Measurements from ENCODE around the gene BAAT. TPM values are rescaled to one million over a fixed set of nuclear protein-coding genes. Genes with fewer than 3 reads are reported as not detected.

The BAAT gene
- total RNA-seq, 1 donor, result under 0.01 TPM

- TF ChIP-seq, protein P1, sequence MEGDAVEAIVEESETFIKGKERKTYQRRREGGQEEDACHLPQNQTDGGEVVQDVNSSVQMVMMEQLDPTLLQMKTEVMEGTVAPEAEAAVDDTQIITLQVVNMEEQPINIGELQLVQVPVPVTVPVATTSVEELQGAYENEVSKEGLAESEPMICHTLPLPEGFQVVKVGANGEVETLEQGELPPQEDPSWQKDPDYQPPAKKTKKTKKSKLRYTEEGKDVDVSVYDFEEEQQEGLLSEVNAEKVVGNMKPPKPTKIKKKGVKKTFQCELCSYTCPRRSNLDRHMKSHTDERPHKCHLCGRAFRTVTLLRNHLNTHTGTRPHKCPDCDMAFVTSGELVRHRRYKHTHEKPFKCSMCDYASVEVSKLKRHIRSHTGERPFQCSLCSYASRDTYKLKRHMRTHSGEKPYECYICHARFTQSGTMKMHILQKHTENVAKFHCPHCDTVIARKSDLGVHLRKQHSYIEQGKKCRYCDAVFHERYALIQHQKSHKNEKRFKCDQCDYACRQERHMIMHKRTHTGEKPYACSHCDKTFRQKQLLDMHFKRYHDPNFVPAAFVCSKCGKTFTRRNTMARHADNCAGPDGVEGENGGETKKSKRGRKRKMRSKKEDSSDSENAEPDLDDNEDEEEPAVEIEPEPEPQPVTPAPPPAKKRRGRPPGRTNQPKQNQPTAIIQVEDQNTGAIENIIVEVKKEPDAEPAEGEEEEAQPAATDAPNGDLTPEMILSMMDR (IDR thresholded peaks at IDR 0.05; ENCODE audit: extremely low read depth, low read depth, low read length), result no peak
- Histone ChIP-seq H3K36me3 (ENCODE audit: insufficient read depth, low read length) (peaks cover 14% of the 10 kb centered on the region), H2AFZ (ENCODE audit: low read length) (no peak overlapping the region), H3K27ac (ENCODE audit: low read depth, low read length) (no peak overlapping the region), H3K4me3 (ENCODE audit: insufficient read depth, low read length) (no peak overlapping the region), H3K9me3 (ENCODE audit: low read depth, low read length) (no peaks in the 10 kb centered on the region), H3K79me2 (ENCODE audit: insufficient read depth, low read length) (peaks cover 70% of the 10 kb centered on the region), H4K20me1 (ENCODE audit: insufficient read depth, low read length) (peaks cover 8% of the 10 kb centered on the region), H3K27me3 (ENCODE audit: insufficient read depth, low read length) (no peaks in the 10 kb centered on the region), H3K4me2 (ENCODE audit: insufficient read depth, low read length) (no peak overlapping the region), H3K4me1 (ENCODE audit: insufficient read depth, low read length) (peaks cover 6% of the 10 kb centered on the region)
- no peak for DNase-seq (ENCODE audit: insufficient read length, low spot score, missing footprints)
Observed at GRCh38 chr9:101393135-101393534, 8.3 kb upstream of the BAAT start.

DNA sequence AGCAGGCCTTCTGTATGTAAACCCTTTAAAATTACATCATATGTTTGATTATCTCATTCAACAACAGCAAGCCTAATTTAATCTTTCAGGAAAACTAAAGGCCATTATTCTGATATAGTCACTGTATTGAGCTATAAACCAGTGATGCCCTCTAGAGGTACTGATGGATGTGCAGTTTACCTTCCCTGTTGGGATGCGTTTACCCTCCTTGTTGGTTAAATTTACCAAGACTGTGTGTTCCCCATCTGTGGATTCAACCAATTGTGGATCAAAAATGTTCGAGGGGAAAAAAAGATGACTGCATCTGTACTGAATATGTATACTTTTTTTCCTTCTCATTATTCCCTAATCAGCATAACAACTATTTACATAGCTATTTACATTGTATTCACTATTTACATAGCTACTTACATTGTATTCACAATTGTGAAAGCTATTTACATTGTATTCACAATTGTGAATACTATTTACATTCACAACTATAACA is 3.7 kb upstream of the BAAT start:
- Histone ChIP-seq H3K9me3 (ENCODE audit: low read depth, low read length) (no peaks in the 10 kb centered on the region), H3K36me3 (ENCODE audit: insufficient read depth, low read length) (peaks cover 14% of the 10 kb centered on the region), H3K27me3 (ENCODE audit: insufficient read depth, low read length) (no peaks in the 10 kb centered on the region), H3K27ac (ENCODE audit: low read depth, low read length) (no peak overlapping the region), H3K4me1 (ENCODE audit: insufficient read depth, low read length) (no peaks in the 10 kb centered on the region), H3K4me2 (ENCODE audit: insufficient read depth, low read length) (no peak overlapping the region), H3K79me2 (ENCODE audit: insufficient read depth, low read length) (peaks cover 25% of the 10 kb centered on the region), H3K4me3 (ENCODE audit: insufficient read depth, low read length) (no peak overlapping the region), H4K20me1 (ENCODE audit: insufficient read depth, low read length) (peaks cover 3% of the 10 kb centered on the region), H2AFZ (ENCODE audit: low read length) (no peak overlapping the region)
- TF ChIP-seq, protein P1 (IDR thresholded peaks at IDR 0.05; ENCODE audit: extremely low read depth, low read depth, low read length), result peak; percentile 46
- DNase-seq (ENCODE audit: insufficient read length, low spot score, missing footprints), result no peak

- H4K20me1 ChIP-seq (ENCODE audit: insufficient read depth, low read length), result peaks cover 3% of the 10 kb centered on the region
- peak; percentile 62 for DNase-seq (ENCODE audit: insufficient read length, low spot score, missing footprints)
- no peaks in the 10 kb centered on the region for H3K9me3 ChIP-seq (ENCODE audit: low read depth, low read length)
- TF ChIP-seq, protein P1 (IDR thresholded peaks at IDR 0.05; ENCODE audit: extremely low read depth, low read depth, low read length), result peak; percentile 65
- H3K36me3 ChIP-seq (ENCODE audit: insufficient read depth, low read length), result peaks cover 14% of the 10 kb centered on the region
- H3K27me3 ChIP-seq (ENCODE audit: insufficient read depth, low read length), result no peaks in the 10 kb centered on the region
- H3K4me2 ChIP-seq (ENCODE audit: insufficient read depth, low read length), result no peak overlapping the region
- H3K4me3 ChIP-seq (ENCODE audit: insufficient read depth, low read length), result no peak overlapping the region
- H3K79me2 ChIP-seq (ENCODE audit: insufficient read depth, low read length), result peaks cover 20% of the 10 kb centered on the region
- H2AFZ ChIP-seq (ENCODE audit: low read length), result peak overlapping the region; percentile 30
- H3K27ac ChIP-seq (ENCODE audit: low read depth, low read length), result no peak overlapping the region
- H3K4me1 ChIP-seq (ENCODE audit: insufficient read depth, low read length), result no peaks in the 10 kb centered on the region
Observed at GRCh38 chr9:101387871-101388506, 3.2 kb upstream of the BAAT start.

DNA sequence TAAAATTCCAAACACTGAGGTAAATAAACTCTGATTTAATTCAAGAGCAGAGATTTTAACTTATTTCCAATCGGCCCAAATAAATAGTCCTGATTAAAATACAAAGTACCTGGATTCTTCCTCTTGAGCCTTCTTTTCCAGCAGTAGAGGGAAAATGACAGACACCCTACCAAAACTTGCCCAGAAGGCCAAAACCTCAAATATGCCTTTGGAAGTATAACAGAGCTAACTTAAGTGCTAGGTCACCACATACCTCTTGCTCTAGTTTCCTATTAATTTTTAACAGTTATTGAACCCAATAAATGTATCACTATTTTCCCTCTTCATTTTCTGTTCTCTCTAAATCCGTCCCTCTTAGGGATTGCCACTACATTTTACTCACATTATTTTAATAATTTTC is 1.4 kb downstream of the BAAT start:
- Histone ChIP-seq H3K4me3 (ENCODE audit: insufficient read depth, low read length) (no peak overlapping the region), H3K4me2 (ENCODE audit: insufficient read depth, low read length) (no peak overlapping the region), H3K4me1 (ENCODE audit: insufficient read depth, low read length) (no peaks in the 10 kb centered on the region), H3K27ac (ENCODE audit: low read depth, low read length) (no peak overlapping the region), H4K20me1 (ENCODE audit: insufficient read depth, low read length) (no peaks in the 10 kb centered on the region), H3K36me3 (ENCODE audit: insufficient read depth, low read length) (no peaks in the 10 kb centered on the region), H3K27me3 (ENCODE audit: insufficient read depth, low read length) (no peaks in the 10 kb centered on the region), H3K9me3 (ENCODE audit: low read depth, low read length) (no peaks in the 10 kb centered on the region), H3K79me2 (ENCODE audit: insufficient read depth, low read length) (no peaks in the 10 kb centered on the region), H2AFZ (ENCODE audit: low read length) (no peak overlapping the region)
- no peak for DNase-seq (ENCODE audit: insufficient read length, low spot score, missing footprints)
- TF ChIP-seq, protein P1 (IDR thresholded peaks at IDR 0.05; ENCODE audit: extremely low read depth, low read depth, low read length), result no peak
